Smooth muscle cell (in vitro differentiated cells): ENCODE results near the gene RBM20. TPM values are rescaled to one million over a fixed set of nuclear protein-coding genes. Genes with fewer than 3 reads are reported as not detected.

ENCODE experiments used
- DNase-seq: peaks from one replicate; lab custom pipeline; 2025; ENCODE audit not compliant: unreplicated experiment; lab: John Stamatoyannopoulos, UW
- H2AFZ ChIP-seq: fragments of 200-600 bp; sonication (generic); 2 replicates; pipeline ENCODE4 v1.6.0; 2016; ENCODE audit warnings: antibody characterized with exemption, low read depth, mild to moderate bottlenecking
- H3F3A ChIP-seq: fragments of 200-600 bp; sonication (generic); 2 replicates; pipeline ENCODE4 v1.6.0; 2017; ENCODE audit warnings: antibody characterized with exemption, low read depth
- H3K27ac ChIP-seq: fragments of 200-600 bp; sonication (generic); 2 replicates; pipeline ENCODE4 v1.5.1; 2016; ENCODE audit warnings: low read depth, mild to moderate bottlenecking
- H3K27me3 ChIP-seq: fragments of 200-600 bp; sonication (generic); 2 replicates; pipeline ENCODE4 v1.6.1; 2016; ENCODE audit warnings: low read depth, mild to moderate bottlenecking
- H3K36me3 ChIP-seq: fragments of 200-600 bp; sonication (generic); 2 replicates; pipeline ENCODE4 v1.5.1; 2016; ENCODE audit warnings: low read depth
- H3K4me1 ChIP-seq: fragments of 200-600 bp; sonication (generic); 2 replicates; pipeline ENCODE4 v1.5.1; 2016; ENCODE audit warnings: low read depth
- H3K4me2 ChIP-seq: fragments of 200-600 bp; sonication (generic); 2 replicates; pipeline ENCODE4 v1.6.0; 2016; ENCODE audit warnings: mild to moderate bottlenecking
- H3K4me3 ChIP-seq: fragments of 200-600 bp; sonication (generic); 2 replicates; pipeline ENCODE4 v1.5.1; 2016; ENCODE audit warnings: mild to moderate bottlenecking
- H3K79me2 ChIP-seq: fragments of 200-600 bp; sonication (generic); 2 replicates; pipeline ENCODE4 v1.6.0; 2016; ENCODE audit warnings: low read depth, mild to moderate bottlenecking
- H3K9ac ChIP-seq: fragments of 200-600 bp; sonication (generic); 2 replicates; pipeline ENCODE4 v1.6.0; 2016; ENCODE audit warnings: low read depth
- H3K9me3 ChIP-seq: fragments of 200-600 bp; sonication (generic); replicated peaks from 2 replicates; pipeline ENCODE4 v1.5.1; 2016; ENCODE audit warnings: low read depth
- H4K20me1 ChIP-seq: fragments of 200-600 bp; sonication (generic); 2 replicates; pipeline ENCODE4 v1.6.0; 2016; ENCODE audit warnings: low read depth
- WGBS: methylation state at CpG from one replicate; pipeline ENCODE4 v1.1.7; 2016; ENCODE audit warnings: low lambda C conversion rate; 5-methylcytosine and 5-hydroxymethylcytosine counted together
- polyA plus RNA-seq: library from polyadenylated mRNA; unstranded; fragments of >200 nt; fragmentation: Nextera tagmentation; extraction: Ambion mirVana; gene quantifications from 2 replicates; pipeline ENCODE4 v1.2.1, GENCODE V29; 2016
- total RNA-seq: library from RNA; depleted of rRNA; stranded (reverse); fragments of >200 nt; gene quantifications from 2 replicates; pipeline ENCODE4 v1.2.3, GENCODE V29; 2014
- TF ChIP-seq, protein P1 (sequence below): fragments of 200-600 bp; sonication (generic); IDR thresholded peaks from 2 replicates; pipeline ENCODE4 v1.5.1; 2017; ENCODE audit warnings: borderline replicate concordance, mild to moderate bottlenecking, antibody characterized with exemption; ENCODE audit not compliant: insufficient read depth, poor library complexity, severe bottlenecking

The RBM20 gene
- total and polyA plus RNA-seq, 2 experiments from 2014 or later = 0.09 TPM

DNA sequence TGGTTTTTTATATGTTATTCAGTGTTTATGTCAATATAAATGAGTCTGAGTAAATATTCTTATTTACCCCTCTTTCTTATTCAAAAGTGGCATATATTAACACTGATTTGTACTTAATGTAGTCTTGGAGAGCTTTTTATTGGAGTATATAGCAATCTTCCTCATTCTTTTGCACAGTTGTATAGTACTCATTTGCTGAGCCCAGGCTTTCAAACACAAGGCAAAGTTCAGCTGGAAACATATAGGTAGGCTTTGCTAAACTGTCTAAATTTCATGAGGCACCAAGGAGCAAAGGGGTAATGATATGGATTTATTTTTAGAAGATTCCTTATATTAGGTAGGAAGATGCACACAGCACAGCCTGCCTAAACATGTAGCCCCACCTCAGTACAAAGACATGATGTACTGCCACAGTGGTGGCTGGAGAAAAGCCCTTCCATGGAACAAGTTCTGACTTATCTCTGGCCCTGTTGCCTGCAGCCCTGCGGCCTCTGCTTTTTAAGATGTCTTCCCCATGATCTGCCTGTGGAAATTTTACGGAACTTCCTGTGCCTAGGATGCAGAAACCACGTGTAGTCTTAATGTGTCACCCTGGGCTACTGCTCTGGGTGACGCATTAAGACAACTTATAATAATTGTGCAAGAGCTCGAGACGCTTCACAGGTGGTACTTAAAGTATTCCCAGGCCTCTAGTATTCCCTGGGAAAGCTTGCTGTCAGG, 218.0 kb downstream of the RBM20 start:
- Histone ChIP-seq H3F3A (no peaks in the 10 kb centered on the region), H3K4me1 (peaks cover 9% of the 10 kb centered on the region), H3K36me3 (no peaks in the 10 kb centered on the region), H3K9me3 (no peaks in the 10 kb centered on the region), H3K79me2 (no peaks in the 10 kb centered on the region), H2AFZ (no peak overlapping the region), H3K27me3 (no peaks in the 10 kb centered on the region), H3K27ac (peak overlapping the region; percentile 17), H3K9ac (no peak overlapping the region), H3K4me3 (no peak overlapping the region), H4K20me1 (no peaks in the 10 kb centered on the region), H3K4me2 (no peak overlapping the region)
- WGBS = 52% methylated on average over 6 of the region's 6 CpGs
- DNase-seq = no peak
- TF ChIP-seq, protein P1, sequence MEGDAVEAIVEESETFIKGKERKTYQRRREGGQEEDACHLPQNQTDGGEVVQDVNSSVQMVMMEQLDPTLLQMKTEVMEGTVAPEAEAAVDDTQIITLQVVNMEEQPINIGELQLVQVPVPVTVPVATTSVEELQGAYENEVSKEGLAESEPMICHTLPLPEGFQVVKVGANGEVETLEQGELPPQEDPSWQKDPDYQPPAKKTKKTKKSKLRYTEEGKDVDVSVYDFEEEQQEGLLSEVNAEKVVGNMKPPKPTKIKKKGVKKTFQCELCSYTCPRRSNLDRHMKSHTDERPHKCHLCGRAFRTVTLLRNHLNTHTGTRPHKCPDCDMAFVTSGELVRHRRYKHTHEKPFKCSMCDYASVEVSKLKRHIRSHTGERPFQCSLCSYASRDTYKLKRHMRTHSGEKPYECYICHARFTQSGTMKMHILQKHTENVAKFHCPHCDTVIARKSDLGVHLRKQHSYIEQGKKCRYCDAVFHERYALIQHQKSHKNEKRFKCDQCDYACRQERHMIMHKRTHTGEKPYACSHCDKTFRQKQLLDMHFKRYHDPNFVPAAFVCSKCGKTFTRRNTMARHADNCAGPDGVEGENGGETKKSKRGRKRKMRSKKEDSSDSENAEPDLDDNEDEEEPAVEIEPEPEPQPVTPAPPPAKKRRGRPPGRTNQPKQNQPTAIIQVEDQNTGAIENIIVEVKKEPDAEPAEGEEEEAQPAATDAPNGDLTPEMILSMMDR = no peak

DNA sequence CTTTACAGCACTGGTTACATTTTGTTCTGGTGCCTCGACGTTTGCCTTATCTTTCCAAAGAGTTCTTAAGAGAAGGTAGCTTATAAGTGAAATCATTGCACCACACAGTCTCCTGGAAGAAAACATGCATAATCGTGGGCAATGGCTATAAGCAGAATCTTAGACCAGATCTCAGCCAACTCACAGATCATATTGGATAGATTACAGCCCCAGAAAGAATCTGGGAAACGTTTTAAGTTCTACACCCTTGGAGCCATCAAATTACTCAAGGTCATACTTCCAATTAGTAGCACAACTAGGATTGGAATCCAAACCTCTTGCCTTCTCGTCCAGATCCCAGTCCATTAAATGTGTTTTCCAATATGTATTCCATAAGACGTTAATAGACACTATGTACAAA, 218.8 kb downstream of the RBM20 start:
- Histone ChIP-seq H3K27me3 (no peaks in the 10 kb centered on the region), H3K4me3 (no peak overlapping the region), H2AFZ (no peak overlapping the region), H4K20me1 (no peaks in the 10 kb centered on the region), H3K9me3 (no peaks in the 10 kb centered on the region), H3K4me2 (no peak overlapping the region), H3K27ac (peak overlapping the region; percentile 17), H3K36me3 (no peaks in the 10 kb centered on the region), H3K4me1 (peaks cover 9% of the 10 kb centered on the region), H3K79me2 (no peaks in the 10 kb centered on the region), H3F3A (peaks cover 6% of the 10 kb centered on the region), H3K9ac (no peak overlapping the region)
- TF ChIP-seq, protein P1 = no peak
- DNase-seq = no peak
- 84% methylated on average over 6 of the region's 6 CpGs for WGBS

DNA sequence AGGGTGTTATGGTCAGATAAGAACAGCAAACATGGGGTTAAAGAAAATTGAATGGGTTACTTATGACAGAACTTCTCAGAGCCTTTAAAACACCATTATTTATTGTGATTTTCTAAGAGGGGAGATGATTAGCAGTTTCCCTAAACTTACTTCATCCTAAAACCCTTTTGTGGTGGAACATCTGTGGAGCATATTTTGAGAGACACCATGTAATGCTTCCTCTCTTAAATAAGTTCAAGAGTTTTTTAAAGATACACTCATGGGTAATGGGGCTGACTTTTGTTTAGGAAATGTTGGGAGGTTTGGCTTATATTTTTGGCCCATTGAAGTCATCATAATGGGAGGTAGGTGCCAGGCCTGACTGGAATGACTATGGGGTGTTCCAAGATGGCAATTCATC, 219.2 kb downstream of the RBM20 start:
- H3K4me1 ChIP-seq = peaks cover 9% of the 10 kb centered on the region
- H3K27ac ChIP-seq = no peak overlapping the region
- no peaks in the 10 kb centered on the region for H3K9me3 ChIP-seq
- no peak overlapping the region for H3K4me3 ChIP-seq
- H3K9ac ChIP-seq = no peak overlapping the region
- peaks cover 6% of the 10 kb centered on the region for H3F3A ChIP-seq
- no peaks in the 10 kb centered on the region for H3K36me3 ChIP-seq
- no peak for DNase-seq
- no peaks in the 10 kb centered on the region for H3K27me3 ChIP-seq
- TF ChIP-seq, protein P1 = no peak
- H2AFZ ChIP-seq = no peak overlapping the region
- no peak overlapping the region for H3K4me2 ChIP-seq
- H3K79me2 ChIP-seq = no peaks in the 10 kb centered on the region
- no peaks in the 10 kb centered on the region for H4K20me1 ChIP-seq

DNA sequence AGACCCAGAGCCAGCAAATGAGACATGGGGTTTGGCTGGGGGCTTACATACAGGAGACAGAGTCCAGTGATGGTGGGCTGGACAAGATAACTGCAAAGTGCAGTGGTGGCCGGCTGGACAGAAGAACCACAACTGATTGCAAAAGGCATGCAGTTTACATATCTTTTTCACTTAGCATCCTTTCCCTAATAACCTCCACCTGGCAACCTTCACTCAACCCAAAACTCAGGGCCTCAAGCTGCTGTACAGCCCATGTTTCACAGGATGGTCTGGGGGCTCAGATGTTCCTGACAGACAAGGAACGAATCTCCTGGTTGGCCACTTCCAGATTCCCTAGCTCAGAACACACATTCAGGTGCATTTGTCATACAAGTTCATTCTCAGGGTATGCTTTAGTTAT, 219.8 kb downstream of the RBM20 start:
- DNase-seq = no peak
- Histone ChIP-seq H3K4me3 (no peak overlapping the region), H3K27ac (no peak overlapping the region), H3K4me1 (peaks cover 9% of the 10 kb centered on the region), H3K36me3 (no peaks in the 10 kb centered on the region), H3K9me3 (no peaks in the 10 kb centered on the region), H3F3A (peaks cover 6% of the 10 kb centered on the region), H3K9ac (no peak overlapping the region), H3K4me2 (no peak overlapping the region), H3K27me3 (no peaks in the 10 kb centered on the region), H2AFZ (peak overlapping the region; percentile 10), H4K20me1 (no peaks in the 10 kb centered on the region), H3K79me2 (no peaks in the 10 kb centered on the region)
- TF ChIP-seq, protein P1 = no peak
- 97% methylated on average over 2 of the region's 2 CpGs for WGBS
